Memory B cell (primary cell): ENCODE measurements around the gene IQSEC3.

Source experiments
- ATAC-seq: fragments of 150-1000 bp; cut with Tn5 transposase; 2 replicates; pipeline ENCODE4 v1.10.0; 2021; ENCODE audit warnings: low read depth, mild to moderate bottlenecking, moderate library complexity
- DNase-seq, 2 donors: peaks; one replicate each; pipeline ENCODE4 v3.0.0; 2022; ENCODE audit warnings: low spot score in 2 of 2
- H3K27ac Mint-ChIP-seq: one replicate; pipeline ENCODE4 v1.8.0; 2022; ENCODE audit warnings: mild to moderate bottlenecking, moderate library complexity, mixed read lengths
- H3K27me3 Mint-ChIP-seq: one replicate; pipeline ENCODE4 v1.8.0; 2022; ENCODE audit warnings: mixed read lengths
- H3K36me3 Mint-ChIP-seq: one replicate; pipeline ENCODE4 v1.8.0; 2022; ENCODE audit warnings: mild to moderate bottlenecking, mixed read lengths
- H3K4me1 Mint-ChIP-seq: one replicate; pipeline ENCODE4 v1.8.0; 2022; ENCODE audit warnings: mixed read lengths
- H3K4me3 Mint-ChIP-seq: one replicate; pipeline ENCODE4 v1.8.0; 2022; ENCODE audit warnings: mild to moderate bottlenecking, moderate library complexity, mixed read lengths
- H3K9me3 Mint-ChIP-seq: one replicate; pipeline ENCODE4 v1.8.0; 2022; ENCODE audit warnings: mixed read lengths

Gene IQSEC3

GRCh38 chr12:103169-103981, 36.8 kb downstream of the IQSEC3 start:
- H3K27ac Mint-ChIP-seq = no peak overlapping the region
- peaks cover 16% of the 10 kb centered on the region for H3K27me3 Mint-ChIP-seq
- ATAC-seq (no peak), DNase-seq (no peak)
- peaks cover 11% of the 10 kb centered on the region for H3K4me1 Mint-ChIP-seq
- H3K4me3 Mint-ChIP-seq = no peak overlapping the region
- H3K36me3 Mint-ChIP-seq = no peaks in the 10 kb centered on the region
- no peaks in the 10 kb centered on the region for H3K9me3 Mint-ChIP-seq

GRCh38 chr12:104551-105081, 38.0 kb downstream of the IQSEC3 start:
- Mint-ChIP-seq H3K36me3 (no peaks in the 10 kb centered on the region), H3K4me1 (peaks cover 15% of the 10 kb centered on the region), H3K27ac (no peak overlapping the region), H3K27me3 (peaks cover 14% of the 10 kb centered on the region), H3K9me3 (no peaks in the 10 kb centered on the region), H3K4me3 (no peak overlapping the region)
- DNase-seq (no peak), ATAC-seq (peak; percentile 8)

- no peaks in the 10 kb centered on the region for H3K9me3 Mint-ChIP-seq
- H3K4me1 Mint-ChIP-seq = peaks cover 20% of the 10 kb centered on the region
- ATAC-seq (no peak), DNase-seq (no peak)
- no peaks in the 10 kb centered on the region for H3K36me3 Mint-ChIP-seq
- H3K27ac Mint-ChIP-seq = no peak overlapping the region
- H3K4me3 Mint-ChIP-seq = no peak overlapping the region
- H3K27me3 Mint-ChIP-seq = peaks cover 10% of the 10 kb centered on the region
Observed at GRCh38 chr12:105696-106095, 39.1 kb downstream of the IQSEC3 start.

GRCh38 chr12:106118-106591, 39.6 kb downstream of the IQSEC3 start:
- peak overlapping the region; percentile 39 for H3K27ac Mint-ChIP-seq
- peaks cover 8% of the 10 kb centered on the region for H3K27me3 Mint-ChIP-seq
- H3K4me3 Mint-ChIP-seq = no peak overlapping the region
- H3K4me1 Mint-ChIP-seq = peaks cover 20% of the 10 kb centered on the region
- DNase-seq (peak; percentile 25 to 50), ATAC-seq (peak; percentile 96)
- no peaks in the 10 kb centered on the region for H3K36me3 Mint-ChIP-seq
- H3K9me3 Mint-ChIP-seq = no peaks in the 10 kb centered on the region

GRCh38 chr12:108594-108993, 42.0 kb downstream of the IQSEC3 start:
- Mint-ChIP-seq H3K4me3 (no peak overlapping the region), H3K9me3 (no peaks in the 10 kb centered on the region), H3K27ac (no peak overlapping the region), H3K4me1 (peaks cover 20% of the 10 kb centered on the region), H3K27me3 (peaks cover 13% of the 10 kb centered on the region), H3K36me3 (no peaks in the 10 kb centered on the region)
- ATAC-seq (no peak), DNase-seq (no peak)

GRCh38 chr12:109446-109845, 42.9 kb downstream of the IQSEC3 start:
- H3K9me3 Mint-ChIP-seq = no peaks in the 10 kb centered on the region
- ATAC-seq = no peak
- H3K27ac Mint-ChIP-seq = peak overlapping the region; percentile 1
- H3K4me1 Mint-ChIP-seq = peaks cover 20% of the 10 kb centered on the region
- no peaks in the 10 kb centered on the region for H3K36me3 Mint-ChIP-seq
- no peak for DNase-seq
- peaks cover 13% of the 10 kb centered on the region for H3K27me3 Mint-ChIP-seq
- H3K4me3 Mint-ChIP-seq = no peak overlapping the region

- peaks cover 20% of the 10 kb centered on the region for H3K4me1 Mint-ChIP-seq
- H3K36me3 Mint-ChIP-seq = no peaks in the 10 kb centered on the region
- no peak overlapping the region for H3K4me3 Mint-ChIP-seq
- H3K27me3 Mint-ChIP-seq = peaks cover 13% of the 10 kb centered on the region
- ATAC-seq = no peak
- no peak overlapping the region for H3K27ac Mint-ChIP-seq
- no peak for DNase-seq
- H3K9me3 Mint-ChIP-seq = no peaks in the 10 kb centered on the region
Observed at GRCh38 chr12:109872-110271, 43.3 kb downstream of the IQSEC3 start.

GRCh38 chr12:111699-112493, 45.3 kb downstream of the IQSEC3 start:
- Mint-ChIP-seq H3K27me3 (peaks cover 16% of the 10 kb centered on the region), H3K9me3 (no peaks in the 10 kb centered on the region), H3K4me3 (no peak overlapping the region), H3K27ac (no peak overlapping the region), H3K36me3 (no peaks in the 10 kb centered on the region), H3K4me1 (peaks cover 8% of the 10 kb centered on the region)
- DNase-seq (no peak), ATAC-seq (no peak)

GRCh38 chr12:113347-113746, 46.8 kb downstream of the IQSEC3 start:
- Mint-ChIP-seq H3K4me1 (peaks cover 8% of the 10 kb centered on the region), H3K27ac (no peak overlapping the region), H3K27me3 (peaks cover 18% of the 10 kb centered on the region), H3K9me3 (no peaks in the 10 kb centered on the region), H3K4me3 (no peak overlapping the region), H3K36me3 (no peaks in the 10 kb centered on the region)
- no peak for DNase-seq
- no peak for ATAC-seq

- Mint-ChIP-seq H3K9me3 (no peaks in the 10 kb centered on the region), H3K4me1 (peaks cover 4% of the 10 kb centered on the region), H3K4me3 (no peak overlapping the region), H3K27ac (no peak overlapping the region), H3K36me3 (no peaks in the 10 kb centered on the region), H3K27me3 (peaks cover 14% of the 10 kb centered on the region)
- DNase-seq (no peak), ATAC-seq (no peak)
Observed at GRCh38 chr12:114626-115211, 48.2 kb downstream of the IQSEC3 start.

GRCh38 chr12:115518-115917, 49.0 kb downstream of the IQSEC3 start:
- no peak overlapping the region for H3K4me3 Mint-ChIP-seq
- DNase-seq = no peak
- H3K27ac Mint-ChIP-seq = no peak overlapping the region
- H3K36me3 Mint-ChIP-seq = no peaks in the 10 kb centered on the region
- no peaks in the 10 kb centered on the region for H3K9me3 Mint-ChIP-seq
- H3K4me1 Mint-ChIP-seq = no peaks in the 10 kb centered on the region
- ATAC-seq = no peak
- H3K27me3 Mint-ChIP-seq = peaks cover 18% of the 10 kb centered on the region

GRCh38 chr12:115960-116915, 49.7 kb downstream of the IQSEC3 start:
- Mint-ChIP-seq H3K4me3 (no peak overlapping the region), H3K9me3 (no peaks in the 10 kb centered on the region), H3K36me3 (no peaks in the 10 kb centered on the region), H3K4me1 (no peaks in the 10 kb centered on the region), H3K27me3 (peaks cover 20% of the 10 kb centered on the region), H3K27ac (no peak overlapping the region)
- DNase-seq = no peak
- ATAC-seq = no peak

- H3K36me3 Mint-ChIP-seq = no peaks in the 10 kb centered on the region
- no peaks in the 10 kb centered on the region for H3K4me1 Mint-ChIP-seq
- ATAC-seq (no peak), DNase-seq (no peak)
- H3K27ac Mint-ChIP-seq = no peak overlapping the region
- H3K27me3 Mint-ChIP-seq = peaks cover 18% of the 10 kb centered on the region
- no peak overlapping the region for H3K4me3 Mint-ChIP-seq
- H3K9me3 Mint-ChIP-seq = no peaks in the 10 kb centered on the region
Observed at GRCh38 chr12:117311-117710, 50.7 kb downstream of the IQSEC3 start.
